Central memory CD8-positive, alpha-beta T cell (primary cell): ENCODE results near the gene GORASP1.

ENCODE experiments used
- ATAC-seq: fragments of 150-1000 bp; cut with Tn5 transposase; replicated peaks from 2 replicates; pipeline ENCODE4 v1.10.0; 2022; ENCODE audit warnings: mild to moderate bottlenecking, moderate FRiP score, moderate number of reproducible peaks; ENCODE audit not compliant: poor library complexity, severe bottlenecking; ENCODE audit errors: extremely low read depth
- DNase-seq, 2 donors: peaks; one replicate each; pipeline ENCODE4 v3.0.0; 2021; ENCODE audit warnings: low spot score in 2 of 2
- H3K27ac Mint-ChIP-seq: one replicate; pipeline ENCODE4 v1.8.0; 2022; ENCODE audit warnings: low read depth, mild to moderate bottlenecking, moderate library complexity, mixed read lengths
- H3K27me3 Mint-ChIP-seq: one replicate; pipeline ENCODE4 v1.8.0; 2022; ENCODE audit warnings: mixed read lengths
- H3K36me3 Mint-ChIP-seq: one replicate; pipeline ENCODE4 v1.8.0; 2022; ENCODE audit warnings: mild to moderate bottlenecking, moderate library complexity, mixed read lengths; ENCODE audit not compliant: insufficient read depth
- H3K4me1 Mint-ChIP-seq: one replicate; pipeline ENCODE4 v1.8.0; 2022; ENCODE audit warnings: mixed read lengths
- H3K4me3 Mint-ChIP-seq: one replicate; pipeline ENCODE4 v1.8.0; 2022; ENCODE audit warnings: mild to moderate bottlenecking, moderate library complexity, mixed read lengths
- H3K9me3 Mint-ChIP-seq: one replicate; pipeline ENCODE4 v1.8.0; 2022; ENCODE audit warnings: mixed read lengths

Gene GORASP1

DNA sequence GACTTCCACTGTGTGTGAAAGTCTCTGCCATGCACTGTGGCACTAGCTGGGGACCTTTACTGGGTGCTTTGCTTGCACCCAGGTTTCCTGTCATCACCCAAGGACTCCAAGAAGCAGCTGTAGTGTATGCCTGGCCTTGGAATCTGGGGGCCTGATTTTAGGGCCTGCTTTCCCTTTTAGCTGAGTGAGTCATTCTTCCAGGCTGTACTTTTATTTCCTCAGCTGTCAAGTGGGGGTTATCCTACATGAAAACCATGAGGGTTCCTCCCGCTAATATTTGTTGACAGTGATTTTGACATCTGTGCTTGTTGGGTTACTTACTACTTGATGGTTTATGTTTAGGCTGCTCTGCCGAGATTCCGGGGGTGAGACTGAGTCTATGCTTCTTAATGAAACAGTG, 18.5 kb downstream of the GORASP1 start:
- H3K27me3 Mint-ChIP-seq: no peaks in the 10 kb centered on the region
- no peaks in the 10 kb centered on the region for H3K9me3 Mint-ChIP-seq
- DNase-seq (no peak), ATAC-seq (no peak)
- H3K4me3 Mint-ChIP-seq: no peak overlapping the region
- peak overlapping the region; percentile 29 for H3K27ac Mint-ChIP-seq
- peaks cover 53% of the 10 kb centered on the region for H3K36me3 Mint-ChIP-seq
- no peaks in the 10 kb centered on the region for H3K4me1 Mint-ChIP-seq

DNA sequence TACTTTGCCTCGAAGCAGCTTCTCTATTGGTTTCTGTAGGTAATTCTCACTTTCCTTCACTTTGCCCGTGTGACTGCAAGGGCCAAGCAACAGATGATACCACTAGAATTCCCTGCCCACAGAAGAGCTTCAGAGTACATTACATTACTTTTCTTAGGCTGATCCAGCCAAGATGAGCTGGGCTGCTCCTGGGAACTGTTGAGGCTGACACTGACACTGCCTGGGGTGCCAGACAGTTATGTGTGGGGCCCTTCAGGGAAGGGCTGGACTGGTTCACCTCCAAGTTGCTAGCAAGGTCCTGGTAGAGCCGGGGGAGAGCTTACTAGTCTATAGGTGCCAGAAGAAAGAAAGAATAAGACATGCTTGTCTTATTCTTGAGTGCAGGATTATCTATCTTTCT, 19.0 kb downstream of the GORASP1 start:
- no peaks in the 10 kb centered on the region for H3K9me3 Mint-ChIP-seq
- H3K36me3 Mint-ChIP-seq: peaks cover 49% of the 10 kb centered on the region
- DNase-seq: no peak
- no peak overlapping the region for H3K27ac Mint-ChIP-seq
- no peak for ATAC-seq
- no peaks in the 10 kb centered on the region for H3K27me3 Mint-ChIP-seq
- H3K4me3 Mint-ChIP-seq: no peak overlapping the region
- no peaks in the 10 kb centered on the region for H3K4me1 Mint-ChIP-seq

DNA sequence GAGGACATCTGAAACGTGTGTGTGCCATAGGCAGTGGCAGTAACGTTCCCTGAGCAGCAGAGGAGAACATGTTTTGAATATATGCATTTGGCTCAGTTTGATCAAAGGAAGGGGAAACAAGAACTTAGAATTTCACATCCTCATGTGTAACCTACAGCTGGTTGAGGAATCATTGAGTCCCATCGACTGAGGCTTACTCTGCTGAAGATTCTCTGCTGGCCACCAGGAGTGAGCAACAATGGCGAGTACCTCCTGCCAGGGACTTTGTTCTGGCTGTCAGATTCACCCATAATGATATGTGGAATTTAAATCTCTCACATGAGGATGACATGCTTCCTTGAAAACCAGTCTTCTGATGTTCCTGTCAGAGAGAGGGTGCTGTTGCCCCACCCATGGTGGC, 21.3 kb downstream of the GORASP1 start:
- no peaks in the 10 kb centered on the region for H3K27me3 Mint-ChIP-seq

DNA sequence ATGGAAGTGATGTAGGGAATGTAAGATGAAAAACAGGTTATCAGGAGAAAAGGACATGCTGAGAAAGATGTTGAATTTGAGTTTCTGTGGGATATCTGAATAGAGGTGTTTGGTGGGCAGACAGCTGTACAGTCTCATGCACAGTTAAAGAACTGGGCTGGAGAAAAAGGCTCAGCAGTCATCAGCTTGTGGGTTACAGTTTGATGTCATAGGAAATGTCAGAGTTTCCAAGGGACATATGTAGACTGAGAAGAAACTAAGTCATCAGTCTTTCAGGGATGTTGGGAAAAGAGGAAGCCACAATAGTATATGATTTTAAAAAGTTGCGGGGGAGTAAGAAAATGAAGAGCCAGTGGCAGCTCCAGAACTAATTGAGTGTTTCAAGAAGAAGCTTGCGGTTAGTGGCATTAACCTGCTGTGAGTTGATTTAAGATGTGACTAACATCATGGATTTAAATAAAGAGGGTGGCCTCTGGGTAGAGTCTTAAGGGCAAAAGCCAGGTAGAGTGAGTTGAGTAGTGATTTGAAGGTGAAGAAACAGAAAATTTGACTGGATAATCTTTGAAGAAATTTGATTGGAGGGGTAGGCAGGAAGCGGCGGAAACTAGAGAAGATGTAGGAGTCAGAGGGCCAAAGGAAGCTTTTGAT, 24.6 kb downstream of the GORASP1 start:
- ATAC-seq (no peak), DNase-seq (no peak)
- Mint-ChIP-seq H3K27me3 (no peaks in the 10 kb centered on the region), H3K4me1 (peaks cover 6% of the 10 kb centered on the region), H3K36me3 (peaks cover 36% of the 10 kb centered on the region), H3K27ac (peak overlapping the region; percentile 59), H3K4me3 (no peak overlapping the region), H3K9me3 (no peaks in the 10 kb centered on the region)

More for the DNA sequence above, 21.3 kb downstream of the GORASP1 start:
- H3K4me3 Mint-ChIP-seq: no peak overlapping the region
- no peak overlapping the region for H3K27ac Mint-ChIP-seq
- ATAC-seq (no peak), DNase-seq (no peak)
- peaks cover 6% of the 10 kb centered on the region for H3K4me1 Mint-ChIP-seq
- H3K9me3 Mint-ChIP-seq: no peaks in the 10 kb centered on the region
- peaks cover 50% of the 10 kb centered on the region for H3K36me3 Mint-ChIP-seq

DNA sequence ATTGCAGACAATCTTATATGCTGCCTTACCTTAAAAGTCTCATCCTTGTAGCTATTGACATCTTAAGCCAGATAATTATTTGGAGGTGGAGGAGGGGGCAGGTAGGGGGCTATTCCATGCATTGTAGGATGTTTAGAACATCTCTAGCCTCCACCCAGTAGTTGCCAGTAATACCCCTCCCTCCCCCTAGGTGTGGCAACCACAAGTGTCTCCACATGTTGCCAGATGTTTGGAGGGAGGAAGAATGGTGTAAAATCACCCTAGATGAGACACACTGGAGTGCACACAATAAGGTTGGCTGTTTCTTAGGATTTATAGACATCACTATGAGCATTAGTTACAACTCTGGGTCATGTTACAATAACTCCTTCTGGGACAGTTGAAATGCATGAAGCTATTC, 27.4 kb downstream of the GORASP1 start:
- H3K4me1 Mint-ChIP-seq: peaks cover 6% of the 10 kb centered on the region
- peak overlapping the region; percentile 4 for H3K27ac Mint-ChIP-seq
- peaks cover 46% of the 10 kb centered on the region for H3K36me3 Mint-ChIP-seq
- H3K4me3 Mint-ChIP-seq: no peak overlapping the region
- H3K9me3 Mint-ChIP-seq: no peaks in the 10 kb centered on the region
- H3K27me3 Mint-ChIP-seq: no peaks in the 10 kb centered on the region
- DNase-seq (no peak), ATAC-seq (no peak)

DNA sequence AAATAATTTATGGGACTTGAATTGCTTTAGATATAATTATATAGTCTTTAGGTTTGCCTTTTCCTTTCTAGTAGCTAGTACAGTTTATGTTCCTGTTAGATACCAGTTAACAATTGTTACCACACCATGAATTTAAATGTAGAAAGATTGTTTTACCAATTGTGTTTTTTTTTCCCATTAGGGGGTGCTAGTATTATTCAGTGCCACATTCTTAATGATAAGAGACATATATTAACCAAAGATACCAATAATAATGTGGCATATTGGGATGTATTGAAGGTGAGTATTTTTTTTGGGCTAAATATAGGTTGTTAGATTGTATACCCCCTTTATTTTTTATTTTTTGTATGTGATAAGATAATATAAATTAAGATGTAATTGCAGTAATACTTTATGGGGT, 27.9 kb downstream of the GORASP1 start:
- H3K9me3 Mint-ChIP-seq: no peaks in the 10 kb centered on the region
- no peaks in the 10 kb centered on the region for H3K27me3 Mint-ChIP-seq
- ATAC-seq: no peak
- no peak overlapping the region for H3K4me3 Mint-ChIP-seq
- H3K36me3 Mint-ChIP-seq: peaks cover 49% of the 10 kb centered on the region
- DNase-seq: no peak
- H3K27ac Mint-ChIP-seq: no peak overlapping the region
- H3K4me1 Mint-ChIP-seq: peaks cover 6% of the 10 kb centered on the region

DNA sequence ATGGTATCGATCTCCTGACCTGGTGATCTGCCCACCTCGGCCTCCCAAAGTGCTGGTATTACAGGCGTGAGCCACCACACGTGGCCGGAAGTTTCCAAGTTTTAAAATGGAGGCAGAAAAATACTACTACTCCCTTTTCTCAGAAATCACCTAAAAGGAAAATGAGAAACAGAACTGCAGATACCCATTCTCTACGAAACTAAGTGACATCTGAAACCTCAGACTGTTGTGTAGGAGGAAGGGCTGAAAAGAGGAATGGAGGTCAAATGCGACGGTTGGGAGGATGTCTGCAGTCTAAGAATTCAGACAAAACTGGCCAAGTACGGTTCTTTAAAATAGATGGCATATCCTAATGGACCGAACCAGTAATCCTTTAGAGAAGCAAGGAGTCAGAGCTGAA, 31.5 kb downstream of the GORASP1 start:
- peaks cover 58% of the 10 kb centered on the region for H3K36me3 Mint-ChIP-seq
- no peak overlapping the region for H3K4me3 Mint-ChIP-seq
- H3K27me3 Mint-ChIP-seq: no peaks in the 10 kb centered on the region
- H3K9me3 Mint-ChIP-seq: no peaks in the 10 kb centered on the region
- no peak for DNase-seq
- peaks cover 7% of the 10 kb centered on the region for H3K4me1 Mint-ChIP-seq
- no peak for ATAC-seq
- H3K27ac Mint-ChIP-seq: no peak overlapping the region

DNA sequence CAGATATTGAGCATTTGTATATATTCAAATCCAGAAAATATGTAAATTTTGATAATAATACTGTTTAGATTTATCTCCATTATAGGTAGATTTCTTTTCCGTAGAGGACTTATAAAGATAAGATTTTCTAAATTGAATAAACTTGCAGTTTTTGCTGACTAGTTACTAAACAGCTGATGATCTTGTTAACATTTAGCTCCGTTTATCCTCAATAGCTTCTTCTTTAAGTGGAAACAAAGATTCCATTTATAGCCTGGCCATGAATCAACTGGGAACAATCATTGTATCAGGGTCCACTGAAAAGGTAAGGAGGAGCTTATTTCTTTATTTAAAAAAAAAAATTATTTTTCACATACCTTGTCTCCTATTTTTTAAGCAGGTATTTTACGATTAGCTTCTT, 38.9 kb downstream of the GORASP1 start:
- H3K4me1 Mint-ChIP-seq: peaks cover 12% of the 10 kb centered on the region
- H3K27me3 Mint-ChIP-seq: no peaks in the 10 kb centered on the region
- no peak overlapping the region for H3K27ac Mint-ChIP-seq
- DNase-seq: no peak
- H3K4me3 Mint-ChIP-seq: no peak overlapping the region
- ATAC-seq: no peak
- no peaks in the 10 kb centered on the region for H3K9me3 Mint-ChIP-seq
- peaks cover 67% of the 10 kb centered on the region for H3K36me3 Mint-ChIP-seq

DNA sequence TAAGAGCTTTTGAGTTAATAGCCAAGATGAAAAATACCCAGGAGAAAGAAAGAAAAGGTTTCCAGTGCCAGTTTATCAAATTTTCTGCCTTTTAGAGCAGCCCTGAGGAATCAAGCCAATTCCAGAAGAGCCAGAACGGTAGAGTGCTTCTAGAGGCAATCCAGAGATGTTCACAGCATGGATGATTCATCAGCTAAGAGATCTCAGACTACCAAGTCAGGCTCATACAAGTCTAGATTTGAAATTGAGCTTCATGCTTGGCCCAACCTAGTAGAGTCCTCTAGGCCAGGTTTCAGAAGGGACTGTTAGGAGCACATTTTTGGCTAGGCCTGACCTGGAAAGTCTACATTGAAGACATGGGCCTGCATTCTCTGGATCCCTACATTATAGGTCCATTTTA, 40.1 kb downstream of the GORASP1 start:
- no peak for DNase-seq
- Mint-ChIP-seq H3K27ac (no peak overlapping the region), H3K36me3 (peaks cover 62% of the 10 kb centered on the region), H3K4me1 (peaks cover 13% of the 10 kb centered on the region), H3K27me3 (no peaks in the 10 kb centered on the region), H3K9me3 (no peaks in the 10 kb centered on the region), H3K4me3 (no peak overlapping the region)
- ATAC-seq: no peak

DNA sequence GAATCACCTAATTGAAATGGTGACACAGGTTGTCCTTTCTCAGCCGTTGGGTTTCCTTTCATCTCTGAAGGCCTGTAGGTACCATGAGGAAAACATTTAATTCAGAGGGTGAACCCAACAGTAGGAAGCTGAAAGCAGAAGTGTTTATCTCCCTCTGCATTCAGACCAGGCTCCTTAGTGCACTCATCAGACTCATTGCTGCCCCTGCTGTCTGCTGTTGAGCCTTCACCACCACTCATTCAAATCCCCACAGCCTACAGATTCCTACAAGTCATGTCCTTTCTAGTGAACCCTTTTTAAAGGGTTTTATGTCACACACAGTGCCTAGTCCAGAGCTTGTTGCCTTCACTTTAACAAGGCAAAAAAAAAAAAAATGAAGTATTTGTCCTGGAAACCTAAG, 42.2 kb downstream of the GORASP1 start:
- Mint-ChIP-seq H3K4me3 (no peak overlapping the region), H3K4me1 (peaks cover 25% of the 10 kb centered on the region), H3K9me3 (no peaks in the 10 kb centered on the region), H3K36me3 (peaks cover 48% of the 10 kb centered on the region), H3K27me3 (no peaks in the 10 kb centered on the region), H3K27ac (peak overlapping the region; percentile 81)
- DNase-seq (no peak), ATAC-seq (peak; percentile 78)

DNA sequence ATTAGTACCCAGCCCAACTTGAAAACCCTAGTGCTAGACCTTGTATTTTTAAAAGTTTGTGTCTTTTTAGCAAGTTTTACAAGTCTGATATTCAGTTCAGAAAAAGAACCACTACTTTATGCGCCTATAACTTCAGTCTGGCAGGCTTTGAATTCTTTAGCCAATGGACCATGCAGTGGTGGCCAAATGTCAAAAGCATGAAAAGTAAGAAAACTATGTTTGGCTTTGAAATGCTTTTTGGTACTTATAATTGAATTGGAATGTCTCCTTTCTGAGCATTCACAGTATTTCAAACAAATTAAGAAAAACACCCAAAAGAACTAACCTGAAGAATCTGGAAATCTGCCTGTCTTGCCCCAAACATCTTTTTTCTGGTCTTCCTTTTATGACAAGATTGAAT, 42.8 kb downstream of the GORASP1 start:
- H3K36me3 Mint-ChIP-seq: peaks cover 49% of the 10 kb centered on the region
- H3K27ac Mint-ChIP-seq: no peak overlapping the region
- peaks cover 29% of the 10 kb centered on the region for H3K4me1 Mint-ChIP-seq
- no peak for DNase-seq
- H3K27me3 Mint-ChIP-seq: no peaks in the 10 kb centered on the region
- ATAC-seq: no peak
- H3K9me3 Mint-ChIP-seq: no peaks in the 10 kb centered on the region
- no peak overlapping the region for H3K4me3 Mint-ChIP-seq

DNA sequence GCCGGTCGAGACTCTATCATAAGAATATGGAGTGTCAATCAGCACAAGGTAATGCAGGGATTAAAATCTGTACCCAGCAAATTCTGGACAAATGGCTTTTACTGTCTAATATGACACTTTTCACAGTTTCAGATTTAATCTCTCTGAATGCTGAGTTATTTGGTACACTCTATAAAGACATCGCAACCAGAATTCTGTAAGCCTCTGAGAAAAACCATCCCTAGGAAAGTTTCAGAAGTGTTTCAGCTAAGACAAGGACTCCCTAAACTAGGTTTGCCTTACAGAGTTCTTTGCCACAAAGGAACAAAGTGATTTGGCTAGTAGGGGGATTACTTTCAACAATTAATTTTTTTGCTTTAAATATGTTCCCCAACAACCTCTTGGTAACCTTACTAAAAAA, 44.3 kb downstream of the GORASP1 start:
- Mint-ChIP-seq H3K4me1 (peaks cover 40% of the 10 kb centered on the region), H3K36me3 (peaks cover 48% of the 10 kb centered on the region), H3K9me3 (no peaks in the 10 kb centered on the region), H3K4me3 (no peak overlapping the region), H3K27me3 (no peaks in the 10 kb centered on the region), H3K27ac (no peak overlapping the region)
- no peak for ATAC-seq
- DNase-seq: no peak

DNA sequence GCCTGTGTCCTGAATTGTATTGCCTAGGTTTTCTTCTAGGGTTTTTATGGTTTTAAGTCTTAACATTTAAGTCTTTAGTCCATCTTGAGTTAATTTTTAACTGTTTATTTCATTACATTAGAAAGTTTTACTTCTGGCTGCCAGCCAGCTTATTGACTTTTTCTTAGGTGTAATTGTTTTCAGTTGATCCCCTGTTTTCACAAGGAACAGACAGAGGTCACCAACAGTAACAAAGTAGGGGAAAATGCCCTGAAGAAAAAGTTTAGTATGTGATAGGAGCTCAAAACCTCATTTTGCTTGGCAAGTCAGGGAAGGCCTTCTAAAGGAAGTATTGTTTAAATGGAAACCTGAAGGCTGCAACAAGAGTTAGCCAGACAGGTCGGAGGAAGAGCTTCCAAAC, 45.2 kb downstream of the GORASP1 start:
- no peak for DNase-seq
- Mint-ChIP-seq H3K27ac (no peak overlapping the region), H3K4me3 (no peak overlapping the region)

More for the DNA sequence above, 45.2 kb downstream of the GORASP1 start:
- ATAC-seq: no peak
- no peaks in the 10 kb centered on the region for H3K9me3 Mint-ChIP-seq
- no peaks in the 10 kb centered on the region for H3K27me3 Mint-ChIP-seq
- peaks cover 40% of the 10 kb centered on the region for H3K36me3 Mint-ChIP-seq
- H3K4me1 Mint-ChIP-seq: peaks cover 45% of the 10 kb centered on the region
